ENCODE data around the gene CORIN.

Gene CORIN

GRCh38 chr4:47661741-47662140 is 176.1 kb downstream of the CORIN start:
- H3K27ac ChIP-seq = no peak overlapping the region
- TF ChIP-seq, protein P1, sequence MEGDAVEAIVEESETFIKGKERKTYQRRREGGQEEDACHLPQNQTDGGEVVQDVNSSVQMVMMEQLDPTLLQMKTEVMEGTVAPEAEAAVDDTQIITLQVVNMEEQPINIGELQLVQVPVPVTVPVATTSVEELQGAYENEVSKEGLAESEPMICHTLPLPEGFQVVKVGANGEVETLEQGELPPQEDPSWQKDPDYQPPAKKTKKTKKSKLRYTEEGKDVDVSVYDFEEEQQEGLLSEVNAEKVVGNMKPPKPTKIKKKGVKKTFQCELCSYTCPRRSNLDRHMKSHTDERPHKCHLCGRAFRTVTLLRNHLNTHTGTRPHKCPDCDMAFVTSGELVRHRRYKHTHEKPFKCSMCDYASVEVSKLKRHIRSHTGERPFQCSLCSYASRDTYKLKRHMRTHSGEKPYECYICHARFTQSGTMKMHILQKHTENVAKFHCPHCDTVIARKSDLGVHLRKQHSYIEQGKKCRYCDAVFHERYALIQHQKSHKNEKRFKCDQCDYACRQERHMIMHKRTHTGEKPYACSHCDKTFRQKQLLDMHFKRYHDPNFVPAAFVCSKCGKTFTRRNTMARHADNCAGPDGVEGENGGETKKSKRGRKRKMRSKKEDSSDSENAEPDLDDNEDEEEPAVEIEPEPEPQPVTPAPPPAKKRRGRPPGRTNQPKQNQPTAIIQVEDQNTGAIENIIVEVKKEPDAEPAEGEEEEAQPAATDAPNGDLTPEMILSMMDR (IDR thresholded peaks at IDR 0.05) = no peak
- no peaks in the 10 kb centered on the region for H3K27me3 ChIP-seq
- H3K9me3 ChIP-seq = no peaks in the 10 kb centered on the region
- no peaks in the 10 kb centered on the region for H3K4me1 ChIP-seq
- no peak overlapping the region for H3K4me3 ChIP-seq
- intact Hi-C loops (cut with DNase I; ENCODE audit: low total_unique reads) = no loop called here
- H3K36me3 ChIP-seq = no peaks in the 10 kb centered on the region
- DNase-seq = no peak

DNA sequence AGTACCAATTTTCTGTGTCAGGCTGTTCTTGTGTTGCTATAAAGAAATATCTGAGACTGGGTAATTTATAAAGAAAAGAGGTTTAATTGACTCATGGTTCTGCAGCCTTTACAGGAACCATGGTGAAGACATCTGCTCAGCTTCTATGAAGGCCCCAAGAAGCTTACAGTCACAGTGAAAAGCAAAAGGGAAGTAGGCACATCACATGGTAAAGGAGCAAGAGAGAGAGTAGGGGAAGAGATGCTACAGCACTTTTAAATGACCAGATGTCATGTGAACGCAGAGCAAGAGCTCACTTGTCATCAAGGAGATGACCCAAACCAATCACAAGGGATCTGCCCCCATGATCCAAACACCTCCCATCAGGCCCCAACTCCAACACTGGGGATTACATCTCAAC is 178.5 kb downstream of the CORIN start:
- H3K4me3 ChIP-seq = no peak overlapping the region
- no peak overlapping the region for H3K27ac ChIP-seq
- TF ChIP-seq, protein P1 (IDR thresholded peaks at IDR 0.05) = no peak

DNA sequence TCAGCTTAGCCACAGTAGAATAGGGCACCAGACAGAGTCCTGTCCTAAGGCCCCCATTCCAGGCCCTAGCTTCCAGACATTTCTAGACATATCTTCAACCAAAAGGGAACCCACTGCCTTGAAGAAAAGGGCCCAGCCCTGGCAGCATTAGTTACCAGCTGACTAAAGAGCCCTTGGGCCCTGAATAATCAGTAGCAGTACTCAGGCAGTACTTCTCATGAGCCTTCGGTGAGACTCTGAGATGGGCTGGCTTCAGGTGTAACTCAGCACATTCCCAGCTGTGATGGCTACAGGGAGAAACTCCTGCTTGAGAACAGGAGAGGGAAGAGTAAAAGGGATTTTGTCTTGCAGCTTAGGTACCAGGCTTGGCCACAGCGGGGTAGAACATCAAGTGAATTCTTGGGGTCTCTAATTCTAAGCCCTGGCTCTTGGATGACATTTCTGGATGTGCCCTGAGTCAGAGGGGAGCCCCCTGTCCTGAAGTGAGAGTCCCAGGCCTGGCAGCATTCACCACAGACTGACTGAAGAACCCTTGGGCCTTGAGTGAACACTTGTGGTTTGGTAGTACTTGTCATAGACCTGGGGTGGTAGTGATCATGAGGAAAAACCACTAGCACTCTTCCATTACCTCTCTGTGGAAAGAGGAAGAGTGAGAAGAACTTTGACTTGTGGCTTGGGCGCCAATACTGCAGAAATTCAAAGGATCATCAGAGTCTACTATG is 182.7 kb downstream of the CORIN start:
- H3K4me3 ChIP-seq = no peak overlapping the region
- intact Hi-C loops (cut with DNase I; ENCODE audit: low total_unique reads) = no loop called here
- H3K9me3 ChIP-seq = no peaks in the 10 kb centered on the region
- no peaks in the 10 kb centered on the region for H3K27me3 ChIP-seq
- no peak overlapping the region for H3K27ac ChIP-seq
- H3K4me1 ChIP-seq = peaks cover 0 to 5% (median 2%) of the 10 kb centered on the region in 4 donors
- DNase-seq = no peak
- H3K36me3 ChIP-seq = no peaks in the 10 kb centered on the region
- TF ChIP-seq, protein P1 (IDR thresholded peaks at IDR 0.05) = no peak

More for the DNA sequence above, 178.5 kb downstream of the CORIN start:
- no peak for DNase-seq
- Histone ChIP-seq H3K36me3 (no peaks in the 10 kb centered on the region), H3K9me3 (no peaks in the 10 kb centered on the region), H3K27me3 (no peaks in the 10 kb centered on the region), H3K4me1 (no peaks in the 10 kb centered on the region)
- intact Hi-C loops (cut with DNase I; ENCODE audit: low total_unique reads) = no loop called here

DNA sequence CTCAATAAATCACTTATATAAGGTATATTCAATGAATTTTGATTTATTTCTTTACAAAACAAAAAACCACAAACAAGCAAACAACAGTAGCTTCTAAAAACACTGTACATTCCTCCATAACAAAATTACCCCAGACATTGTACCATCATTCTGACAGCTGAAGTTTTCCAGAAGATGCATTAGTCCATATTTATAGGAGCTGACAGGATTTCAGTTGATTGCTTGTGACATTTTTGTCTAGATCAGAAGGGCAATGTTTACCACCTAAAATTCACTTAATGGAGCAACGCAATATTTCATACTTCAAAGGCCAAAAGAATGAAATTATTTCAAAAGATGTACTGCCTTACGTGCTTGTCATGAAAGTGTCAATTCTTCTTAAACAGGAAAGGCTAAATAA is 185.8 kb downstream of the CORIN start:
- no peaks in the 10 kb centered on the region for H3K9me3 ChIP-seq
- no peak for DNase-seq
- intact Hi-C loops (cut with DNase I; ENCODE audit: low total_unique reads) = no loop called here
- H3K4me3 ChIP-seq = no peak overlapping the region
- H3K27me3 ChIP-seq = no peaks in the 10 kb centered on the region
- H3K4me1 ChIP-seq = peaks cover 0 to 5% (median 2%) of the 10 kb centered on the region in 4 donors
- TF ChIP-seq, protein P1 (IDR thresholded peaks at IDR 0.05) = no peak
- H3K27ac ChIP-seq = no peak overlapping the region
- no peaks in the 10 kb centered on the region for H3K36me3 ChIP-seq

DNA sequence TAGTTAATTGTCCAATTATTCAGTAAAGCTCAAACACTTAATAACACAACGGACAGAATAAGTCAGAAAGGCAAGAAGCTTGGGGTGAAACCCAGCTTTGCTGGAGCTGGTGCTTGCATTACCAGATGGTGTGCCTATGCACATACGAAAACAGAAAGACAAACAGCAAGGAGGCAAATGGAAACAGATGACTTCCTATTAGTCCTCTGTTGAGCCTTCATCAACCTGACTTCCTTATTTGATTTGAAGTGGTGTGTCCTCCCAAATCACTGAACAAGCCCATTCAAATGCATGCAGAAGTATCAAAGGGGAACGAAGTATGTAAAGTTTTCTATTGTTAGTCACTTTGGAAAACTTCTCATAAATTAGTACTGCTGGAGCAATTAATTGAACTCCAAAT is 186.6 kb downstream of the CORIN start:
- DNase-seq = no peak
- no peaks in the 10 kb centered on the region for H3K36me3 ChIP-seq
- no peak overlapping the region for H3K4me3 ChIP-seq
- H3K27me3 ChIP-seq = no peaks in the 10 kb centered on the region
- H3K27ac ChIP-seq = no peak overlapping the region
- intact Hi-C loops (cut with DNase I; ENCODE audit: low total_unique reads) = no loop called here
- TF ChIP-seq, protein P1 (IDR thresholded peaks at IDR 0.05) = no peak
- peaks cover 0 to 5% (median 2%) of the 10 kb centered on the region in 4 donors for H3K4me1 ChIP-seq
- H3K9me3 ChIP-seq = no peaks in the 10 kb centered on the region
